Mucosa of rectum (tissue), 2 donors: ENCODE data around the gene MRPS2.

Experiments used
- H3K27ac ChIP-seq, 2 donors: one replicate each; pipeline ENCODE4 v1.7.0; 2013; ENCODE audit warnings: inconsistent platforms in 2 of 2, low read depth in 2 of 2, low read length in 2 of 2
- H3K27me3 ChIP-seq, 2 donors: one replicate each; pipeline ENCODE4 v1.7.0; 2013; ENCODE audit warnings: low read length in 2 of 2; ENCODE audit not compliant: control insufficient read depth in 2 of 2, insufficient read depth in 2 of 2
- H3K36me3 ChIP-seq, 2 donors: one replicate each; pipeline ENCODE4 v1.7.0; 2013; ENCODE audit warnings: low read length in 2 of 2; ENCODE audit not compliant: control insufficient read depth in 2 of 2, insufficient read depth in 2 of 2
- H3K4me1 ChIP-seq, 2 donors: one replicate each; pipeline ENCODE4 v1.7.0; 2013; ENCODE audit warnings: low read length in 2 of 2, mild to moderate bottlenecking in 1 of 2; ENCODE audit not compliant: control insufficient read depth in 2 of 2, insufficient read depth in 2 of 2
- H3K4me3 ChIP-seq, 2 donors: one replicate each; pipeline ENCODE4 v1.7.0; 2013; ENCODE audit warnings: low read length in 2 of 2
- H3K9ac ChIP-seq, 2 donors: one replicate each; pipeline ENCODE4 v1.7.0; 2013; ENCODE audit warnings: low read length in 2 of 2, low read depth in 1 of 2, mild to moderate bottlenecking in 1 of 2
- H3K9me3 ChIP-seq, 2 donors: one replicate each; pipeline ENCODE4 v1.7.0; 2013; ENCODE audit warnings: low read length in 2 of 2; ENCODE audit not compliant: control insufficient read depth in 2 of 2
- donor health status: healthy.
- donor health status: Normal muscosa, but diverticular disease.

The MRPS2 gene

DNA sequence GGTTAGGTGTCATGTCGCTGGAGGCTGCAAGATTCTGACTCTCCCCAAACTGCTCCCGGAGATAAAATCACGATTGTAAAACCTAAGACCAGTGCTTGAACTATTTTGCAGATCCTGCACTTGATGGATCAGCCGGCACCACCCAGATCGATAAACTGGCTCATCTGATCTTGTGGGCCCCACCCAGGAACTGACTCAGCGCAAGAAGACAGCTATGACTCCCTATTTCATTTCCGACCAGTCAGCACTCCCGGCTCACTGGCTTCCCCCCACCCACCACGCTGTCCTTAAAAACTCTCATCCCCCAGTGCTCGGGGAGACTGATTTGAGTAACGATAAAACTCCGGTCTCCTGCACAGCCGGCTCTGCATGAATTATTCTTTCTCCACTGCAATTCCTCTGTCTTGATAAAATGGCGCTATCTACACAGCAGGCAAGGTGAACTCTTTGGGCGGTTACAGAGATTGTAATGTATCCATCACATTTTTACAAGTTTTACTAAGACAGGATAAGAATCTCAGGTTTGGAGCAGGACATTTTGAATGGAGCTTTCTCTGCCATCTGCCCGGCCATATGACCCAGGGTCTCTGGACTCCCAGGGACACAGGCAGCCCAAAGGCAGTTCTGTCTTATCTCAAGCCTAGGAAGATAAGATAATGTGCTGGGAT, 31.5 kb upstream of the MRPS2 start:
- Histone ChIP-seq H3K9ac (no peak overlapping the region), H3K9me3 (no peaks in the 10 kb centered on the region), H3K27me3 (no peaks in the 10 kb centered on the region), H3K36me3 (no peaks in the 10 kb centered on the region), H3K4me3 (no peak overlapping the region), H3K27ac (no peak overlapping the region), H3K4me1 (no peaks in the 10 kb centered on the region)

DNA sequence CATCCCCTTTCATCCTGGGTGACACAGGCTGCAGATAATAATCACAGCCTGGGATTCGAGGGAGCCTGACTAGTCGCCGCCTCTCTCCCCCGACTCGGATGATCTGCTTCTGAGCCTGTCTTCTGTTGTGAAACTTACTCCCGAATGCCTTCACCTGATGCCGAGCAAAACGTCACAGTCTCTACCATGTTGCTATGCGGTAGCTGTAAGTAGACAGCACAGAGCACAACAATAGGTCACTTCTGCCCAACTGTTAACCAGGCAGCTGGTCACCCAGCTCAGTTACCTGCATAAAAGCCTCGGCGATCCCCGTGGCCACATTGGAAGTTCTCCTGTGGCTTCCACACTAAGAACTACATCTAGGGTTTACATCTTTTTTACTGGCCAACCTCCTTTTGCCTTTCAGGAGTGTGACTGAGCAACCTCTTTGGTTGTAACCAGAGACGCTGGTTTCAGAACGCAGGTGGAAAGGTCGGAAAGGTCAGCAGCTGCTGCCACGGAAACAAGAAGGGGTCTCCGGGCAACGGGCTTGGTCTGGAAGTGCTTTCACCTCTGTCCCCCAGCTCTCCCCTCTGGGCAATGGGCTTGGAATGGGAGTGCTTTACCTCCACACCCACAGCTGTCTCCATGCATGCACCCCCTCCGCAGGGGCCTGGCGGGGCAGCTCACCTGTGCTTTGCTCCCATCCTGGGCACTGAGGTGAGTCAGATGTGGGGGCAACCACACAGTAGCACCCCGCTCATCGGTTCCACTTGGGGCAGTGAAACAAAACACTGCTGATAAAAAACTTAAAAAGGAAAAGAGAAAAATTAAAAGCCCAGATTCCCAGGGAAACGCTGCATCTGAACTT, 28.5 kb upstream of the MRPS2 start:
- Histone ChIP-seq H3K4me1 (no peaks in the 10 kb centered on the region), H3K27ac (no peak overlapping the region), H3K27me3 (no peaks in the 10 kb centered on the region), H3K4me3 (no peak overlapping the region), H3K9ac (no peak overlapping the region), H3K36me3 (no peaks in the 10 kb centered on the region), H3K9me3 (no peaks in the 10 kb centered on the region)

DNA sequence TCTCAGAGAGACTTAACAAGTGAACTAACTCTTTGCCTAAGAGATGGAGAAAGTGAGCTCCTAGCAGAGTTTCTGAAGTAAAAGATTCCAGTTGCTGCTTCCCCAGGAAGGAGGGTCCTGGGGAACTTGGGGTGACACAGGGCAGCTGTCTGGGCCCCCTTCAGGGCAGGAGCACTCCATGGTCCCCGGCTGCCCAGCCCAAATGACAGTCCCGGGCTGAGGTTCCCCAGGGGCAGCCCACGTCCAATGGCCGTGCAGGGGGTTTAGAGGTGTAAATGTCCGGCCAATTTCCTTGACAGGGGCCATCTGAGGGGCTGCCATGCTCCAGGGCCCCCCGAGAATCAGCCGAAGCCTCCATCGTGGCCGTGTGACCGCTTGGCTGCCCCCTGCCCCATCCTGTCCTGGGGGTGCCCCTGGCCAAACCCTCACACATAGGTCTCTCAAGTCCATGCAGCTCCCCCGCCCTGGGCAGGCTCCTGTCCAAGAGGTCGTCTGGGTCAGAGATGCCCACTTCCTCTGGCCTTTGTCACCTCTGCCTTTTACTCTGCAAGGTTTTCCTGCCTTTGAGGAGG, 26.4 kb upstream of the MRPS2 start:
- Histone ChIP-seq H3K9me3 (no peaks in the 10 kb centered on the region), H3K27me3 (no peaks in the 10 kb centered on the region), H3K4me1 (peaks cover 3 to 5% of the 10 kb centered on the region in 2 donors), H3K27ac (no peak overlapping the region), H3K36me3 (no peaks in the 10 kb centered on the region), H3K4me3 (no peak overlapping the region), H3K9ac (no peak overlapping the region)

DNA sequence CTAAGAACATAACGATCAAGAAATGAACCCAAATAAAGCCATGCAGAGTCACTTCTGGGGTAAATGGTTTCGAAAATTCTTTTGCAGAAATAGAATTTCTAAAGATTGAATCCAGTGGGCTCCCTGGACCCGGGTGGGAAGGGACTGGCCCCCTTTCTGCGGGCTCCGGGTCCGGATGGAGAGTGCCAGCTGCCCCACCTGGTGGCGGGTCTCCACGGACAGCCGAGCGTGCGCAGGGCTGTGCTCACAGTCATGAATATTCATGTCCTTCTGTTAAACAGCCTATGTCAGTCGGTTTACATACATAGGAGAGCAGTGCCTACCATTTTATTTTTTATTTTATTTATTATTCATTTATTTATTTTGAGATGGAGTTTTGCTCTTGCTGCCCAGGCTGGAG, 25.6 kb upstream of the MRPS2 start:
- Histone ChIP-seq H3K27ac (no peak overlapping the region), H3K36me3 (no peaks in the 10 kb centered on the region), H3K4me1 (peaks cover 3 to 5% of the 10 kb centered on the region in 2 donors), H3K4me3 (no peak overlapping the region), H3K27me3 (no peaks in the 10 kb centered on the region), H3K9ac (no peak overlapping the region), H3K9me3 (no peaks in the 10 kb centered on the region)

DNA sequence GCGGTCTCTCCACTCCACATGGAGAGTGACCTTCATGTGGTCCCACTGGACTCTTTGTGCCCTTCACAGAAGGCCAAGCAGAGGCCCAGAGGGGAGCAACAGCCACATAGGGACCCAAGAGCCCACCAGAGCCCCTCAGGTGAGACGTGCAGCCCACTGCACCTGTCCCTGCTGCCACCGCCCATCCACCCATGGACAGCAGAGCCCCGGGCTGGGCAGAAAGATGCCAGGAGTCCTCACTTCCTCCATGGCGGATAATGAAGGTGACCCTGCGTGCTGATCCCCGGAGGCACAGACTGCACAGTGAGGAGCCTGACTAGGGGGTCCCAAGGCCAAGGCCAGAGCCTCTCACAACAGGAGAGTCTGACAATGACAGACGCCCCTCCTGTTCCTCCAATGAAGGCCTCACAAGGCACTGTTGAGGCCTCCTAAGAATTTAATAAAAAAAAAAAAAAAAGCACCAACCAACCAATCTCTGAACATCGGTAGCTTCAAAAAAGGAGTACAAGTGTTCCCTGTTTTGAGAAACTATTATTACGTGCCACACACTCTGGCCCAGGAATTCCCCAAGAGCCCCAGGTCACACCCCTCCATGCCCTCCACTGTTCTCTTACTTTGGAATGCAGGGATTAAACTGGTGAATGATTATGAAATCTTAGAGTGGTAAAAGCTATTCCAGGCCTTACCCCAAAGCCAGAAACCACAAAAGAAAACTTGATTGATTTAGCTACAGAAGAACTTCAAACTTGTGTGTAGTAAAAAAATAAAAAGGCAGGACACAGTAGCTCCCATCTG, 23.7 kb upstream of the MRPS2 start:
- Histone ChIP-seq H3K9ac (no peak overlapping the region), H3K4me3 (no peak overlapping the region), H3K27me3 (no peaks in the 10 kb centered on the region), H3K27ac (no peak overlapping the region), H3K9me3 (no peaks in the 10 kb centered on the region), H3K4me1 (peaks cover 8 to 11% of the 10 kb centered on the region in 2 donors), H3K36me3 (no peaks in the 10 kb centered on the region)

DNA sequence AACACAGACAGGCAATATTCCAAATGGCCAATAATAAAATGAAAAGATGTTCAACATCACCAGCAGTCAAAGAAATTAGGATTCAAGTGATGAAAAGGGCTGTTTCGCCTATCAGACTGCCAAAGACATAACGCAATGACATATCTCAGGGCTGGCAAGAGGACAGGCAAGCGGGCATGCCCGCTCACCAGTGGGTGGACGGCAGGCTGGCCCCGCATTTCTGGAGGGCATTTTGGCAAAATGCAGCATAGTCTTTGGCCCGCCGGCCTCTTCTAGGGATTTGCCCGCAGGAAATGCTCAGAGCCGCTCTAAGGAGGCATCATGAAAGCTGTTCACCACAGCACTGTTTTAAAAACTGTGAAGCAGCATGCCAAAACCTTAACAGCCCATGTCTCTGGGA, 22.3 kb upstream of the MRPS2 start:
- Histone ChIP-seq H3K4me3 (no peak overlapping the region), H3K36me3 (no peaks in the 10 kb centered on the region), H3K27ac (no peak overlapping the region), H3K9me3 (no peaks in the 10 kb centered on the region), H3K27me3 (no peaks in the 10 kb centered on the region), H3K9ac (no peak overlapping the region), H3K4me1 (peaks cover 8 to 11% of the 10 kb centered on the region in 2 donors)

DNA sequence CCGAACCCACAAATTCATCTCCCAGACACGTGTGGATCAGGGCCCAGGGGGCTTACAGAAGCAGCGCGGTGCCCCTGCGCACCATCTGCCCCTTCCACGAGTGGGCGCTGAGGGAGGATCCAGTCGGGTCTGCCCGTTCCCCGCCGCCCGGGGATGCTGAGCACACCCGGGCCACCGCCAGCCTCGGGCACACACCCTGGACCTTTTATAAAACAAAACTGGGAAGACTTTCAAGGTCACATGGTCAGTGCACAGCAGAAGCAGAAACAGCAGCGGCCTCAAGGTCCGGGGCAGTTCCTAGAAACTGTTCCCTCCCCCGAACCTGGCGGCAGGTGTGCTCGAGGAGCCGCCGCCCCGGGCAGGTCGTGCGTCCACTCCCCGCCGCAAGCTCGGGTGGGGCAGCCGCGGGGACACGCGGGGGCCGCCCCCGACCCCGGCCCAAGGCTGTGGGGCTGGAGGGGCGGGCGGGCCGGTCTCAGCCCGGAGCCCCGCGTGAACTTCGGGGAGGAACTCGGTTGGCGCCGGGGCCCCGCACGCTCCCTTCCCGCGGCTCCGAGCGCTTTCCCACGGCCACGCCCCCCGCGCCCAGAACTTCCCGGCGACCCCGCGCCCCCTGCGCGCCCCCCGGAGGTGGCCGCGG, 21.5 kb upstream of the MRPS2 start:
- Histone ChIP-seq H3K9ac (peak overlapping the region; percentile 14 to 51), H3K36me3 (peaks cover 1 to 3% of the 10 kb centered on the region in 2 donors)

DNA sequence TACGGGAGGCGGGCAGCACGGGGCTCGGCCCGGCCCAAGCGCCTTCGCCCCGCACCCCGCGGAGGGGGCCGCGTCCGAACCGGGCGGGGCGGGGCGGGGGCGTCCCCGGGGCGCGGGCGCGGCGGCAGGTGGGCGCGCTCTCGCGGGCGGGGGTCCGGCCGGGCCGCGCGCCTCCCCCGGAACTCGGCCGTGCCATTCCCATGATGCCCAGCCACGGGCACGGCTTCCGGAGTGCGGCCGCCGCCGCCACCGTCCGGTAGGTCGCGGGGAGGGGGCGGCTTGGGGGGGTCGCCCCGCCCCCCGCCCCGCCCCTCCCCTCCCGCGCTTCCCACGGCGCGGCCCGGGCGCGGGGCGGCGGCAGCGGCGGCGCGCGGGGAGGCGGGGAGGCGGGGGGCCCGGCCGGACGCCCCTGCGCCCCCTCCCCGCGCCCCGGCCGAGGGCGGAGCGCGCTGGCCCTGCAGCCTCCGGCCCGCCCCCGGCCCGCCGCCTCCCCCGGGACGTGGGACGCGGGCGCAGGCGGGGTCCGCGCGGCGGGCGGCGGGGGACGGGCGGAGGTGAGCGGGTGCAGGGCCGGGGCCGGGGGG, 20.9 kb upstream of the MRPS2 start, which contains the start of gene PPP1R26:
Gene PPP1R26, plus strand, starts transcription at position 314 of the 584 bp plus-strand sequence. CDS start 4,729 bp downstream, outside the sequence.
- Histone ChIP-seq H3K27ac (peak within 1 kb of the TSS; percentile 76 to 77), H3K4me1 (peaks cover 8 to 11% of the 10 kb centered on the region in 2 donors), H3K4me3 (peak within 1 kb of the TSS; percentile 73 to 84), H3K36me3 (peaks cover 5% of the 10 kb centered on the region in 2 donors), H3K9ac (peak within 1 kb of the TSS; percentile 60 to 84), H3K27me3 (no peaks in the 10 kb centered on the region), H3K9me3 (no peaks in the 10 kb centered on the region)

More for the DNA sequence above, 21.5 kb upstream of the MRPS2 start:
- Histone ChIP-seq H3K9me3 (no peaks in the 10 kb centered on the region), H3K4me1 (peaks cover 8 to 11% of the 10 kb centered on the region in 2 donors), H3K27me3 (no peaks in the 10 kb centered on the region), H3K27ac (peak overlapping the region; percentile 61 to 74), H3K4me3 (peak overlapping the region; percentile 54 to 60)
